Kidney epithelial cell (primary cell): ENCODE data around the gene KCNJ4. TPM values are rescaled to one million over a fixed set of nuclear protein-coding genes. Genes with fewer than 3 reads are reported as not detected.

ENCODE experiments used
- DNase-seq: peaks from one replicate; pipeline ENCODE4 v3.0.0-alpha.2; 2010; ENCODE audit warnings: low read depth
- H3K27me3 ChIP-seq: 2 replicates; pipeline ENCODE4 v1.6.0; 2011; ENCODE audit warnings: low read length; ENCODE audit not compliant: control insufficient read depth, insufficient read depth
- H3K36me3 ChIP-seq: 2 replicates; pipeline ENCODE4 v1.5.1; 2011; ENCODE audit warnings: low read length; ENCODE audit not compliant: control insufficient read depth, insufficient read depth
- H3K4me3 ChIP-seq: 2 replicates; pipeline ENCODE4 v1.5.1; 2011; ENCODE audit warnings: low read depth, mild to moderate bottlenecking, control low read depth, low read length
- CTCF ChIP-seq: IDR thresholded peaks from 2 replicates; pipeline ENCODE4 v1.5.1; 2011; ENCODE audit warnings: mild to moderate bottlenecking, moderate library complexity, low read length, control low read depth, inconsistent platforms; ENCODE audit not compliant: insufficient read depth, poor library complexity, severe bottlenecking
- total RNA-seq: library from RNA; depleted of rRNA; stranded (reverse); fragments of >200 nt; gene quantifications from 2 replicates; pipeline ENCODE4 v1.2.3, GENCODE V29; 2015

KCNJ4 gene
- total RNA-seq, 1 donor from 2014 or later, result not detected

- no peak for TF ChIP-seq CTCF
- no peak overlapping the region for H3K4me3 ChIP-seq
- no peaks in the 10 kb centered on the region for H3K36me3 ChIP-seq
- no peak for DNase-seq
- H3K27me3 ChIP-seq, result peaks cover 72% of the 10 kb centered on the region
Observed at GRCh38 chr22:38453066-38453672, 1.8 kb downstream of the KCNJ4 start.

- DNase-seq, result no peak
- TF ChIP-seq CTCF, result no peak
- H3K4me3 ChIP-seq, result no peak overlapping the region
- H3K27me3 ChIP-seq, result peaks cover 69% of the 10 kb centered on the region
- no peaks in the 10 kb centered on the region for H3K36me3 ChIP-seq
Observed at GRCh38 chr22:38452373-38453065, 2.5 kb downstream of the KCNJ4 start.

GRCh38 chr22:38451864-38452263, 3.1 kb downstream of the KCNJ4 start:
- Histone ChIP-seq H3K4me3 (no peak overlapping the region), H3K27me3 (peaks cover 69% of the 10 kb centered on the region), H3K36me3 (no peaks in the 10 kb centered on the region)
- DNase-seq, result no peak
- no peak for TF ChIP-seq CTCF

GRCh38 chr22:38451404-38451803, 3.6 kb downstream of the KCNJ4 start:
- peaks cover 67% of the 10 kb centered on the region for H3K27me3 ChIP-seq
- no peak for DNase-seq
- no peak overlapping the region for H3K4me3 ChIP-seq
- TF ChIP-seq CTCF, result no peak
- no peaks in the 10 kb centered on the region for H3K36me3 ChIP-seq

GRCh38 chr22:38450234-38450797, 4.7 kb downstream of the KCNJ4 start:
- Histone ChIP-seq H3K36me3 (no peaks in the 10 kb centered on the region), H3K4me3 (no peak overlapping the region), H3K27me3 (peaks cover 64% of the 10 kb centered on the region)
- no peak for DNase-seq
- no peak for TF ChIP-seq CTCF
